CD4-positive, alpha-beta T cell (primary cell): ENCODE data around the gene NIPAL1. TPM values are rescaled to one million over a fixed set of nuclear protein-coding genes. Genes with fewer than 3 reads are reported as not detected.
A peak's percentile ranks its signal among the peaks of the same experiment; 100 is the strongest.

Source experiments
- ATAC-seq: fragments of 200-7000 bp; cut with Tn5 transposase; one replicate; pipeline ENCODE4 v1.10.0; 2022; ENCODE audit warnings: mild to moderate bottlenecking; ENCODE audit not compliant: poor library complexity
- CTCF ChIA-PET: fragments of 350-600 bp; sonication (Branson Sonifier 250); formaldehyde crosslinking; loops from one replicate; lab custom pipeline; 2021; ENCODE audit warnings: antibody characterized with exemption, inconsistent platforms; lab: Charles Lee
- POLR2A ChIA-PET: fragments of 350-600 bp; sonication (Branson Sonifier 250); formaldehyde crosslinking; loops from one replicate; lab custom pipeline; 2021; ENCODE audit warnings: antibody characterized with exemption, inconsistent platforms; lab: Charles Lee
- DNase-seq, 14 experiments: peaks; one replicate each; pipeline ENCODE4 v3.0.0-alpha.2; 2013 to 2020; ENCODE audit warnings: mixed read lengths in 2 of 14
- H3K27ac ChIP-seq, 2 donors: one replicate each; pipeline versions ENCODE4 v1.5.1 to v1.7.0; 2013; ENCODE audit warnings: low read length in 2 of 2, low read depth in 1 of 2, mild to moderate bottlenecking in 1 of 2
- H3K27me3 ChIP-seq, 2 experiments: 1 replicate in 1 of 2; 2 replicates in 1 of 2; pipeline versions ENCODE4 v1.6.1 to v1.7.0; 2013; ENCODE audit warnings: low read length in 2 of 2, control low read depth in 1 of 2, mild to moderate bottlenecking in 1 of 2, moderate library complexity in 1 of 2; ENCODE audit not compliant: insufficient read depth in 2 of 2, control insufficient read depth in 1 of 2
- H3K36me3 ChIP-seq: one replicate; pipeline ENCODE4 v1.6.1; 2013; ENCODE audit warnings: low read length, control low read depth; ENCODE audit not compliant: insufficient read depth
- H3K4me1 ChIP-seq: one replicate; pipeline ENCODE4 v1.6.1; 2013; ENCODE audit warnings: low read length, control low read depth; ENCODE audit not compliant: insufficient read depth
- H3K4me3 ChIP-seq: one replicate; pipeline ENCODE4 v1.5.1; 2013; ENCODE audit warnings: mild to moderate bottlenecking, low read length, moderate library complexity
- H3K9me3 ChIP-seq, 2 experiments: 1 replicate in 1 of 2; 2 replicates in 1 of 2; pipeline versions ENCODE4 v1.6.1 to v1.7.0; 2013; ENCODE audit warnings: low read length in 2 of 2, mild to moderate bottlenecking in 2 of 2, control low read depth in 1 of 2, moderate library complexity in 1 of 2; ENCODE audit not compliant: control insufficient read depth in 1 of 2, insufficient read depth in 1 of 2
- H3K27ac Mint-ChIP-seq: one replicate; pipeline ENCODE4 v1.8.0; 2020; ENCODE audit warnings: mixed read lengths
- H3K27me3 Mint-ChIP-seq: one replicate; pipeline ENCODE4 v1.8.0; 2021; ENCODE audit warnings: mixed read lengths
- H3K36me3 Mint-ChIP-seq: one replicate; pipeline ENCODE4 v1.8.0; 2021; ENCODE audit warnings: low read depth, mixed read lengths
- H3K4me1 Mint-ChIP-seq: one replicate; pipeline ENCODE4 v1.8.0; 2021; ENCODE audit warnings: low read depth, mixed read lengths
- H3K4me3 Mint-ChIP-seq: one replicate; pipeline ENCODE4 v1.8.0; 2020; ENCODE audit warnings: mild to moderate bottlenecking, mixed read lengths
- H3K9me3 Mint-ChIP-seq: one replicate; pipeline ENCODE4 v1.8.0; 2020; ENCODE audit warnings: mixed read lengths
- CTCF ChIP-seq: fragments of 200-600 bp; IDR thresholded peaks from one replicate; pipeline ENCODE4 v1.8.0; 2022; ENCODE audit warnings: antibody characterized with exemption, mild to moderate bottlenecking
- intact Hi-C, 2 experiments: fragments of 100-400 bp; cut with DNase I in 1 of 2; cut with micrococcal nuclease in 1 of 2; formaldehyde crosslinking; loops; one replicate each; pipeline versions ENCODE4 v1.15.1 to v1.9.0; 2023 to 2025; cut with DNase I, micrococcal nuclease
- total RNA-seq, 174 experiments: library from RNA in 2 of 174; stranded (reverse) in 2 of 174; gene quantifications; one replicate each; pipeline ENCODE4 v1.2.3 and lab custom pipeline; 2021 to 2026

Gene NIPAL1
- total RNA-seq, 2 experiments from 2014 or later = 0.45 to 0.85 TPM

GRCh38 chr4:48042979-48043461 is 26.4 kb downstream of the NIPAL1 start:
- H3K36me3 ChIP-seq = no peaks in the 10 kb centered on the region
- no peaks in the 10 kb centered on the region for H3K27me3 ChIP-seq
- DNase-seq (no peak), ATAC-seq (no peak)
- no peak for TF ChIP-seq CTCF
- H3K4me1 ChIP-seq = peaks cover 39% of the 10 kb centered on the region
- no peak overlapping the region for H3K4me3 Mint-ChIP-seq
- no peaks in the 10 kb centered on the region for H3K9me3 Mint-ChIP-seq
- H3K27ac Mint-ChIP-seq = no peak overlapping the region
- intact Hi-C loops = no loop called here
- H3K4me1 Mint-ChIP-seq = peaks cover 48% of the 10 kb centered on the region
- no peaks in the 10 kb centered on the region for H3K27me3 Mint-ChIP-seq
- H3K27ac ChIP-seq = no peak overlapping the region
- no peaks in the 10 kb centered on the region for H3K36me3 Mint-ChIP-seq
- H3K4me3 ChIP-seq = no peak overlapping the region
- ChIA-PET POLR2A (no interaction called here), CTCF (interaction anchor here (1.1 to 2.5 kb wide), 2 partner anchors 9 to 44 kb away, joined by 3 to 11 read pairs; no protein-coding TSS in a partner anchor)
- no peaks in the 10 kb centered on the region for H3K9me3 ChIP-seq

GRCh38 chr4:48043504-48043903 is 26.9 kb downstream of the NIPAL1 start:
- CTCF ChIA-PET = interaction anchor here (1.1 to 2.5 kb wide), 2 partner anchors 9 to 44 kb away, joined by 3 to 11 read pairs; no protein-coding TSS in a partner anchor
- ATAC-seq (no peak), DNase-seq (no peak)
- Mint-ChIP-seq H3K27ac (no peak overlapping the region), H3K36me3 (no peaks in the 10 kb centered on the region), H3K9me3 (no peaks in the 10 kb centered on the region), H3K27me3 (no peaks in the 10 kb centered on the region), H3K4me3 (no peak overlapping the region), H3K4me1 (peaks cover 52% of the 10 kb centered on the region)
- Histone ChIP-seq H3K27me3 (no peaks in the 10 kb centered on the region), H3K9me3 (no peaks in the 10 kb centered on the region), H3K27ac (no peak overlapping the region), H3K4me3 (no peak overlapping the region), H3K4me1 (peaks cover 41% of the 10 kb centered on the region), H3K36me3 (no peaks in the 10 kb centered on the region)
- POLR2A ChIA-PET = no interaction called here
- intact Hi-C loops = no loop called here
- no peak for TF ChIP-seq CTCF

GRCh38 chr4:48044298-48044697 is 27.7 kb downstream of the NIPAL1 start:
- intact Hi-C loops = no loop called here
- POLR2A ChIA-PET = interaction anchor here (0.6 kb wide), 1 partner anchor 21 kb away, joined by 4 read pairs; no protein-coding TSS in a partner anchor
- CTCF ChIA-PET = interaction anchor here (2.5 kb wide), 1 partner anchor 10 kb away, joined by 11 read pairs; no protein-coding TSS in a partner anchor

More at GRCh38 chr4:48044298-48044697, 27.7 kb downstream of the NIPAL1 start:
- no peaks in the 10 kb centered on the region for H3K9me3 Mint-ChIP-seq
- no peak overlapping the region for H3K4me3 ChIP-seq
- no peaks in the 10 kb centered on the region for H3K36me3 ChIP-seq
- no peaks in the 10 kb centered on the region for H3K36me3 Mint-ChIP-seq
- H3K4me1 Mint-ChIP-seq = peaks cover 52% of the 10 kb centered on the region
- no peak for TF ChIP-seq CTCF
- H3K27me3 ChIP-seq = no peaks in the 10 kb centered on the region
- no peaks in the 10 kb centered on the region for H3K9me3 ChIP-seq
- no peak overlapping the region for H3K4me3 Mint-ChIP-seq
- H3K27ac ChIP-seq = no peak overlapping the region
- ATAC-seq (no peak), DNase-seq (peak in 1 of 14 experiments; percentile 14)
- peaks cover 41% of the 10 kb centered on the region for H3K4me1 ChIP-seq
- H3K27ac Mint-ChIP-seq = no peak overlapping the region
- H3K27me3 Mint-ChIP-seq = no peaks in the 10 kb centered on the region
